K562 (cell line): ENCODE measurements around the gene ST3GAL3. TPM values are rescaled to one million over a fixed set of nuclear protein-coding genes. Genes with fewer than 3 reads are reported as not detected.

Source experiments
- ATAC-seq: fragments of 200-7000 bp; cut with Tn5 transposase; 3 replicates; pipeline ENCODE4 v1.9.1; 2020; ENCODE audit warnings: moderate library complexity
- BruUV-seq: library from RNA; stranded (reverse); fragments of 400-500 nt; replicated peaks from 2 replicates; lab custom pipeline; 2021; lab: Mats Ljungman, UMichigan
- CTCF ChIA-PET: fragments of 300-600 bp; formaldehyde crosslinking; extraction: SDS; loops from one replicate; lab custom pipeline; 2021; ENCODE audit warnings: low intra/inter-chr PET ratio; lab: Yijun Ruan, JAX
- POLR2A ChIA-PET: fragments of 300-600, 350-650 bp; sonication (Branson Sonifier 250); formaldehyde crosslinking; extraction: SDS; loops from one replicate; lab custom pipeline; 2021; ENCODE audit warnings: antibody characterized with exemption, inconsistent platforms; lab: Yijun Ruan, JAX
- DNase-seq, 4 experiments: peaks; one replicate each; pipeline versions ENCODE4 v3.0.0 to v3.0.0-alpha.2; 2011 to 2018; ENCODE audit warnings: low spot score in 3 of 4, mixed read lengths in 3 of 4; ENCODE audit errors: extremely low read depth in 1 of 4
- FAIRE-seq: peaks from 2 replicates; lab custom pipeline; 2011; peaks lifted over from hg19 to GRCh38; lab: Jason Lieb, UNC
- H2AFZ ChIP-seq: 2 replicates; pipeline ENCODE4 v1.6.0; 2011; ENCODE audit warnings: low read depth, low read length, control low read depth, inconsistent platforms
- H3K27ac ChIP-seq: fragments of 200-600 bp; 3 replicates; pipeline ENCODE4 v1.8.0; 2011; ENCODE audit warnings: low read depth, mild to moderate bottlenecking, control low read depth, inconsistent platforms, low read length, moderate library complexity, mixed read lengths; ENCODE audit errors: extremely low read depth
- H3K27me3 ChIP-seq, 2 experiments: fragments of 300-600 bp in 1 of 2; 2 replicates in 1 of 2; 3 replicates in 1 of 2; pipeline versions ENCODE4 v1.6.0 to v1.8.0; 2011; ENCODE audit warnings: inconsistent platforms in 2 of 2, low read length in 2 of 2, mild to moderate bottlenecking in 1 of 2, mixed read lengths in 1 of 2, moderate library complexity in 1 of 2; ENCODE audit not compliant: control insufficient read depth in 2 of 2, insufficient read depth in 2 of 2
- H3K36me3 ChIP-seq: fragments of 300-600 bp; 3 replicates; pipeline ENCODE4 v1.8.0; 2011; ENCODE audit warnings: mild to moderate bottlenecking, low read length, inconsistent platforms; ENCODE audit not compliant: control insufficient read depth, insufficient read depth
- H3K4me1 ChIP-seq, 2 experiments: fragments of 200-600 bp in 1 of 2; replicated peaks in 1 of 2; 2 replicates in 1 of 2; 3 replicates in 1 of 2; pipeline versions ENCODE4 v1.5.1 to v1.8.0; 2011; ENCODE audit warnings: inconsistent platforms in 2 of 2, low read length in 2 of 2, mild to moderate bottlenecking in 1 of 2, mixed read lengths in 1 of 2, moderate library complexity in 1 of 2; ENCODE audit not compliant: control insufficient read depth in 2 of 2, insufficient read depth in 2 of 2
- H3K4me2 ChIP-seq: 2 replicates; pipeline ENCODE4 v1.6.1; 2011; ENCODE audit warnings: low read length, control low read depth, inconsistent platforms, mixed read lengths; ENCODE audit not compliant: insufficient read depth
- H3K4me3 ChIP-seq: fragments of 200-600 bp; sonication (generic), shearing (Covaris generic); 2 replicates; pipeline ENCODE4 v1.5.1; 2016; ENCODE audit warnings: control low read depth, inconsistent platforms
- H3K79me2 ChIP-seq: fragments of 200-600 bp; 3 replicates; pipeline ENCODE4 v1.8.0; 2011; ENCODE audit warnings: low read length, inconsistent platforms; ENCODE audit not compliant: control insufficient read depth, insufficient read depth
- H3K9ac ChIP-seq, 2 experiments: 2 replicates each; pipeline versions ENCODE4 v1.6.0 to v1.6.1; 2011; ENCODE audit warnings: low read depth in 2 of 2, low read length in 2 of 2, control low read depth in 1 of 2, inconsistent platforms in 1 of 2, mild to moderate bottlenecking in 1 of 2, mixed read lengths in 1 of 2; ENCODE audit not compliant: insufficient read depth in 1 of 2
- H3K9me1 ChIP-seq: one replicate; pipeline ENCODE4 v1.6.0; 2011; ENCODE audit warnings: inconsistent platforms, mild to moderate bottlenecking, low read length, moderate library complexity; ENCODE audit not compliant: control insufficient read depth, insufficient read depth
- H3K9me3 ChIP-seq: replicated peaks from 2 replicates; pipeline ENCODE4 v1.5.1; 2011; ENCODE audit warnings: low read depth, low read length, inconsistent platforms; ENCODE audit not compliant: control insufficient read depth, insufficient read depth
- H4K20me1 ChIP-seq: replicated peaks from 2 replicates; pipeline ENCODE4 v1.6.1; 2011; ENCODE audit warnings: low read length, inconsistent platforms, mixed read lengths; ENCODE audit not compliant: control insufficient read depth, insufficient read depth
- ARID4B ChIP-seq: sonication (generic); formaldehyde crosslinking; IDR thresholded peaks from 2 replicates; pipeline ENCODE4 v1.8.0; 2022; ENCODE audit warnings: mild to moderate bottlenecking, missing genetic modification reagents
- KDM1A ChIP-seq, 2 experiments: fragments of 450-650 bp; IDR thresholded peaks; 2 replicates each; pipeline ENCODE4 v1.6.1; 2016; ENCODE audit warnings: mild to moderate bottlenecking in 2 of 2
- MCM2 ChIP-seq: fragments of 450-650 bp; IDR thresholded peaks from 2 replicates; pipeline ENCODE4 v1.6.1; 2017; ENCODE audit warnings: low read depth, mild to moderate bottlenecking
- MCM3 ChIP-seq: fragments of 450-650 bp; IDR thresholded peaks from 2 replicates; pipeline ENCODE4 v1.6.1; 2016
- PKNOX1 ChIP-seq: fragments of 450-650 bp; IDR thresholded peaks from 2 replicates; pipeline ENCODE4 v1.6.1; 2016
- ZNF282 ChIP-seq: sonication (generic); formaldehyde crosslinking; IDR thresholded peaks from 2 replicates; pipeline ENCODE4 v1.8.1; 2023; ENCODE audit warnings: missing genetic modification reagents
- WGBS: fragments of 100-300 bp; shearing (Covaris generic); methylation state at CpG from one replicate; pipeline ENCODE4 v1.1.6; 2016; ENCODE audit warnings: low coverage, mixed read lengths; ENCODE audit not compliant: insufficient coverage; ENCODE audit errors: missing lambda C conversion rate; 5-methylcytosine and 5-hydroxymethylcytosine counted together
- in situ Hi-C: fragments of 300-500 bp; cut with MboI; formaldehyde crosslinking; loops from 4 replicates; pipeline ENCODE4 v1.15.0; 2018; ENCODE audit warnings: inconsistent platforms, mixed read lengths
- intact Hi-C: fragments of 100-400 bp; cut with micrococcal nuclease; formaldehyde crosslinking; loops from 2 replicates; pipeline ENCODE4 v1.14.2; 2022
- polyA plus RNA-seq, 8 experiments: library from polyadenylated mRNA; depleted of rRNA in 4 of 8; stranded (reverse) in 5 of 8; unstranded in 3 of 8; fragments of >200 nt; fragmentation: Nextera tagmentation in 2 of 8; fragmentation: Illumina TruSeq in 1 of 8; extraction: Ambion mirVana in 2 of 8; extraction: Trizol in 1 of 8; gene quantifications; 2 replicates each; pipeline versions ENCODE4 v1.2.1 to v1.2.3, GENCODE V29; 2011 to 2014; ENCODE audit warnings: inconsistent platforms in 1 of 8, missing spikeins in 1 of 8
- total RNA-seq, 7 experiments: library from RNA; depleted of rRNA in 6 of 7; stranded (reverse); fragments of >200 nt in 6 of 7; fragmentation: Illumina TruSeq in 2 of 7; extraction: Trizol in 2 of 7; gene quantifications; 2 replicates each; pipeline versions ENCODE4 v1.2.1 to v1.2.3, GENCODE V29; 2011 to 2021; ENCODE audit warnings: low replicate concordance in 1 of 7
- TF ChIP-seq, protein P1 (sequence below), 2 experiments: IDR thresholded peaks in 1 of 2; conservative IDR thresholded peaks in 1 of 2; 2 replicates each; pipeline ENCODE4 v1.6.1; 2016; ENCODE audit warnings: low read depth in 2 of 2, mild to moderate bottlenecking in 1 of 2, missing compliant biosample characterization in 1 of 2, missing genetic modification characterization in 1 of 2, moderate library complexity in 1 of 2

ST3GAL3 gene
- total and polyA plus RNA-seq, 9 of the 15 experiments (the other 6 are each of a cell fraction or from before 2014, with no cell fraction given) = 1.2 to 18.9 (median 11.0) TPM

DNA sequence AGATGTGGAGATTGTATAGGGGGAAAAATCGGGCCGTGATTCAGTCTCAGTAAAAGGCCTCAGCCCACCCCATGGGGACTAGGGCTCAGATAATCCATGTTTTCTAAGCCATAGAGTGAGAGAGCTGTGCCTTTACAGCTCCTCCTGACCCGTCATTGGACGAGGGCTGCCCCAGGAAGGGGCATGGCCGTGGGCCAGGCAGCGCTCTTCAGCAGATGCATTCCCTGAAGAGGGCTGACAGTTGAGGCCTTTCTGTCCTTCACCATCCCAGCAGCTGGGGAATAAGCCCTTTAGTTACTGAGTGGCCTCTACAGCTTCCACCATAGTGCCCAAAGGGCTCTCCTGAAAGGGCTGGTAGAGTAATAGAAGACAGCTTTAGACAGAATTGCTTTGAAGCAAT is 57.2 kb downstream of the ST3GAL3 start (continued):
- no peak for TF ChIP-seq ZNF282 (CRISPR knock-in tag)

DNA sequence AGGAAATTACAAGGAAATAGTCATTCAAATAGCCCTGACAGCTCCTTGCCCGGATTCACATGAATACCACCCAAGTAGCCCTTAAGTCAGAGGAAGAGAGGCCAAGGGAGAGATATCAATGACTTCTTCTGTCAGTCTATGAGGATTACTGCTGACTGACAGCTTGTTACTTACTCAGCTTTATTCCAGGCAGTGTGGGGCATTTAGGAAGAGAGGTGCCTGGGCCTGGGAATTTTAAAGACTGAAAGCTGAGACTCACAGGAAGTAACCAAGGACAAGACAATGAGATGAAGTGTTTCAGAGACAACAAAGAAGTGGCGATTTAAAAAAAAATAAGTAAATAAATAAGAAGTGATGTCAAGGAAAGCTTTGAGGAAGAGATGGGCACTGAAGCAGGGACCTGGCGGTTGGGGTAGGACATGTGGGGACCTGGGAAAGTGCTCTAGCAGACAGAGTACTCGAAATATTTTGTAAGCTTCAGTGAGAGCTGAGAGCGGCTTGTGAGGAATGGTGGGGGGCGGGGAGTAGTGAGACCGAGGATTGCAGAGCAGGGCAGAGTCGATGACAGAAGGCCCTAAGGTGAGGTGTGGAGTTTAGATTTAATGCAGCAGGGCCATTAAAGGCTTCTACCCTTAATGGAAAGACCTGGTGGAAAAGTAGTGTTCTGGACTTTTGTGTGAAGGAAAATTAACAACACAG is 58.9 kb downstream of the ST3GAL3 start:
- no peaks in the 10 kb centered on the region for H3K36me3 ChIP-seq
- TF ChIP-seq MCM3 (no peak), KDM1A (IDR thresholded peaks at IDR 0.05) (no peak), MCM2 (no peak), PKNOX1 (peak; percentile 69), ARID4B (CRISPR knock-in tag) (no peak)
- TF ChIP-seq, protein P1, sequence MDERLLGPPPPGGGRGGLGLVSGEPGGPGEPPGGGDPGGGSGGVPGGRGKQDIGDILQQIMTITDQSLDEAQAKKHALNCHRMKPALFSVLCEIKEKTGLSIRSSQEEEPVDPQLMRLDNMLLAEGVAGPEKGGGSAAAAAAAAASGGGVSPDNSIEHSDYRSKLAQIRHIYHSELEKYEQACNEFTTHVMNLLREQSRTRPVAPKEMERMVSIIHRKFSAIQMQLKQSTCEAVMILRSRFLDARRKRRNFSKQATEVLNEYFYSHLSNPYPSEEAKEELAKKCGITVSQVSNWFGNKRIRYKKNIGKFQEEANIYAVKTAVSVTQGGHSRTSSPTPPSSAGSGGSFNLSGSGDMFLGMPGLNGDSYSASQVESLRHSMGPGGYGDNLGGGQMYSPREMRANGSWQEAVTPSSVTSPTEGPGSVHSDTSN (CRISPR knock-in tag; IDR thresholded peaks at IDR 0.05; ENCODE audit: low read depth) = no peak
- TF ChIP-seq, protein P1 (tag; conservative IDR thresholded peaks at IDR 0.05; ENCODE audit: low read depth) = 0 out of 2 replicates have a peak, but pooled peaks have one; percentile 14
- intact Hi-C loops (no loop called here), in situ Hi-C loops (no loop called here)
- no peak for ATAC-seq
- 64% methylated on average over 8 of the region's 8 CpGs for WGBS
- no peak overlapping the region for H3K4me2 ChIP-seq
- H3K4me1 ChIP-seq = peaks cover 7 to 19% of the 10 kb centered on the region in 2 experiments; a peak in 3 of 5 replicates
- FAIRE-seq = no peak
- peak overlapping the region in 1 of 2 experiments; percentile 18; a peak in 1 of 4 replicates for H3K9ac ChIP-seq
- POLR2A ChIA-PET = interaction anchor here (0.5 to 2.8 kb wide), 7 partner anchors 11 to 848 kb away, joined by 3 to 9 read pairs (median 3); partner anchors contain the start of genes DPH2 and KDM4A
- no peak overlapping the region for H3K27ac ChIP-seq
- BruUV-seq = no TSS peak
- H3K79me2 ChIP-seq = peaks cover 6% of the 10 kb centered on the region
- H3K27me3 ChIP-seq = no peaks in the 10 kb centered on the region
- no peak overlapping the region for H2AFZ ChIP-seq
- H3K4me3 ChIP-seq = no peak overlapping the region
- H3K9me3 ChIP-seq = no peaks in the 10 kb centered on the region
- CTCF ChIA-PET = interaction anchor here (4.7 kb wide), 1 partner anchor 168 kb away, joined by 79 read pairs; the partner anchor contains the start of gene ARTN
- peaks cover 5% of the 10 kb centered on the region; the same call in 1 of the 2 replicates for H4K20me1 ChIP-seq
- no peaks in the 10 kb centered on the region for H3K9me1 ChIP-seq
- no peak for DNase-seq
